ENCODE measurements around the gene LDLRAD4.

The LDLRAD4 gene

DNA sequence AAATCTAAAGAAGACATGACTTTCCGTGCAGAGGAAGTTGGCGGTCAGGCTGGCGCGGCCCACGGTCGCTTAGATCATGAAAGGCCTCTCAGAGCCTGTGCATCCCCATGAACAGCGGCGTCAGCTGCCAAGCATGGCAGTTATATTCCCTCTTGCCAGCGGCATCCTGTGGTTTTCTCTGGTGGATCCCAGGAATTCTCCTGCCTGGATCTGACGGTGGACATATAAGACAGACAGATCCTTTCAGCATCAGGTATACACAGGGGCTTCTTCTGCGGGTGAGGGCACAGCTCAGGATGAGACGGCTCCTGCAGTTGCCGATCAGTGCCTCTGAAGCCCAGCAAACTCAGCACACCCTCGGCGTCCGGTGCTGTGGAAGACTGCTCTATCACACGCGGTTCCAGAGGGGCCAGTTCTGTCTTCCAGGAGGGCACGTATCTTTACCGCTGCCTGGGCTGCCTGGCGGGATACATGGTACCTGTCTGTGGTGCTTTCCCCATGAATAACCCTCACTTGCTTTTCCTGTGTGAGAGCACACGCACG lies 157.8 kb downstream of the LDLRAD4 start:
- CTCF ChIA-PET = no interaction called here
- TF ChIP-seq, protein P1, sequence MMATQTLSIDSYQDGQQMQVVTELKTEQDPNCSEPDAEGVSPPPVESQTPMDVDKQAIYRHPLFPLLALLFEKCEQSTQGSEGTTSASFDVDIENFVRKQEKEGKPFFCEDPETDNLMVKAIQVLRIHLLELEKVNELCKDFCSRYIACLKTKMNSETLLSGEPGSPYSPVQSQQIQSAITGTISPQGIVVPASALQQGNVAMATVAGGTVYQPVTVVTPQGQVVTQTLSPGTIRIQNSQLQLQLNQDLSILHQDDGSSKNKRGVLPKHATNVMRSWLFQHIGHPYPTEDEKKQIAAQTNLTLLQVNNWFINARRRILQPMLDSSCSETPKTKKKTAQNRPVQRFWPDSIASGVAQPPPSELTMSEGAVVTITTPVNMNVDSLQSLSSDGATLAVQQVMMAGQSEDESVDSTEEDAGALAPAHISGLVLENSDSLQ (IDR thresholded peaks at IDR 0.05) = no peak
- POLR2A ChIA-PET = no interaction called here

DNA sequence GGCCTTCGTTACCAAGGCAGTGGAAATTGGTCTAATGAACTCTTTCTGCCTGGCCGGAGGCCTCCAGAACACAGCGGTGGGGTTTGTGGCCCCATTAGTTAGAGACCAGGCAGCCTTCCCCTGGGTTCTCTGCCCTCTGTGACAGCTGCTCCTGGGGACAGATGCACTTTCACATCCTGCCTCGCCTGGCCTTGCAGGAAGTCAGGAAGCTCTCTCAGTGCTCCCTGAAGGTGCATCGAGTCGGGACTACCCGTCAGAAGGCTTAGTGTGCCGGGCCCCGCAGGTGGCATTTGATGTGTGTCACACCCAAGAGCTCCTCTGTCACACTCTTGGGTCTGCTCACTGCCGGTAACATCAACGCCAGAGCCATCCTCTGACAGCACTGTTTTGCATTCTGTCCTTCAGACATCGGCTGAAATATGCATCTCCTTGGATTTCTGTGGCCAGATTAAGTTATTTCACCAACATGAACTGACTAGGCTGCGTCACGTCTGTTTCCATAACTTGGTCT lies 158.3 kb downstream of the LDLRAD4 start:
- no peak for DNase-seq (ENCODE audit: extremely low spot score)
- CTCF ChIA-PET = interaction anchor here (0.6 kb wide), 1 partner anchor 14 kb away, joined by 3 read pairs; no protein-coding TSS in a partner anchor
- TF ChIP-seq, protein P1 (IDR thresholded peaks at IDR 0.05) = no peak
- TF ChIP-seq HDGF (IDR thresholded peaks at IDR 0.05; ENCODE audit: borderline replicate concordance) = no peak
- TF ChIP-seq FOXK2 (IDR thresholded peaks at IDR 0.05) = no peak
- TF ChIP-seq SUZ12 (IDR thresholded peaks at IDR 0.05) = no peak
- TF ChIP-seq SP1 (IDR thresholded peaks at IDR 0.05) = no peak
- no peak for TF ChIP-seq ELF4 (IDR thresholded peaks at IDR 0.05)
- no peak for TF ChIP-seq TARDBP (IDR thresholded peaks at IDR 0.05)
- no peak for TF ChIP-seq NFRKB (IDR thresholded peaks at IDR 0.05)
- no peak for TF ChIP-seq ARNT (IDR thresholded peaks at IDR 0.05)
- no peak for TF ChIP-seq CTBP1 (IDR thresholded peaks at IDR 0.05; ENCODE audit: borderline replicate concordance)
- no peak for TF ChIP-seq ZNF384 (IDR thresholded peaks at IDR 0.05)
- TF ChIP-seq L3MBTL2 (conservative IDR thresholded peaks at IDR 0.05) = no peak
- no peak for TF ChIP-seq BHLHE40 (IDR thresholded peaks at IDR 0.05; ENCODE audit: borderline replicate concordance)
- TF ChIP-seq FOXA1 (IDR thresholded peaks at IDR 0.05) = no peak
- no peak for TF ChIP-seq LEF1 (IDR thresholded peaks at IDR 0.05; ENCODE audit: borderline replicate concordance)
- TF ChIP-seq FOXM1 (IDR thresholded peaks at IDR 0.05; ENCODE audit: borderline replicate concordance) = no peak
- POLR2A ChIA-PET = no interaction called here

More for the DNA sequence above, 157.8 kb downstream of the LDLRAD4 start:
- no peak for DNase-seq (ENCODE audit: extremely low spot score)

DNA sequence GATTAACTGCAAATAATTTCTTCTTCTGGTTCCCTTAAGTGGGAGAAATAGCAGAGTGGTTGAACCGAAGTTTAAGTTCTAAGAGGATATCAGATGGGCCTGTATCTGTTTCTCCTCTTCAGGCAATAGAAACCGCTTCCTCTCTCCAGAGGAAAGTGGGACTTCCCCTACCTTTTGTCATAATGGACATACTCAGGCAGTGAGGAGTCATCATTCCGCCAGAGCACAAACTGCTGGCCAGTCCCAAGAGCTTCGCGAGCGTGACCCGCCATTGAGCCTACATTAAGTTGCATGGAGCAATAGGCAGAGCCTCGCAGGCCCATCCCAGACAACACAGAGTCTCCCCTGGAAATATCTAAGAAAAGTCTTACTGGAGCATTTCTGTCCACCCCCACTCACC lies 158.9 kb downstream of the LDLRAD4 start:
- TF ChIP-seq L3MBTL2 (conservative IDR thresholded peaks at IDR 0.05) = no peak
- DNase-seq (ENCODE audit: extremely low spot score) = no peak
- POLR2A ChIA-PET = no interaction called here
- CTCF ChIA-PET = interaction anchor here (0.6 kb wide), 1 partner anchor 15 kb away, joined by 3 read pairs; no protein-coding TSS in a partner anchor

DNA sequence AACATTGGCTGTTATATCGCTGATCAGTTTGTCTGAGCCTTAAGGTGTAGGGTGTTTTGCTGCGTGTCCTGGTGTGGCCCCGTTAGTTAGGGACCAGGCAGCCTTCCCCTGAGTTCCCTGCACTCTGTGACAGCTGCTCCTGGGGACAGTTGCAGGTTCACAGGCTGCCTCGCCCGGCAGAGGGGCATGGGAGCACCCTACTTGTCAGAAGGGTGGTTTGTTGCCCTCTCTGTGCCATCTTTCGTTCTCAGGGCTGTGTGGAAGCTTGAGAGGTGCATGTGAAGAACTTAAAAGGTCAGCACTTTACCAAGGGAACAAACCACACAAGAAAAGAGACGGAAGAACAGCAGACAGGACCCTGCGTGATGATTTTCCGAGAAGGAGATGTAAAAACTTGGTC lies 159.6 kb downstream of the LDLRAD4 start:
- no peak for DNase-seq (ENCODE audit: extremely low spot score)
- POLR2A ChIA-PET = no interaction called here
- CTCF ChIA-PET = interaction anchor here (0.6 kb wide), 1 partner anchor 132 kb away, joined by 3 read pairs; no protein-coding TSS in a partner anchor
- TF ChIP-seq ELF4 (IDR thresholded peaks at IDR 0.05) (no peak), HDGF (IDR thresholded peaks at IDR 0.05; ENCODE audit: borderline replicate concordance) (no peak), LEF1 (IDR thresholded peaks at IDR 0.05; ENCODE audit: borderline replicate concordance) (no peak), FOXM1 (IDR thresholded peaks at IDR 0.05; ENCODE audit: borderline replicate concordance) (no peak), BHLHE40 (IDR thresholded peaks at IDR 0.05; ENCODE audit: borderline replicate concordance) (no peak)
- TF ChIP-seq, protein P1 (IDR thresholded peaks at IDR 0.05) = no peak

DNA sequence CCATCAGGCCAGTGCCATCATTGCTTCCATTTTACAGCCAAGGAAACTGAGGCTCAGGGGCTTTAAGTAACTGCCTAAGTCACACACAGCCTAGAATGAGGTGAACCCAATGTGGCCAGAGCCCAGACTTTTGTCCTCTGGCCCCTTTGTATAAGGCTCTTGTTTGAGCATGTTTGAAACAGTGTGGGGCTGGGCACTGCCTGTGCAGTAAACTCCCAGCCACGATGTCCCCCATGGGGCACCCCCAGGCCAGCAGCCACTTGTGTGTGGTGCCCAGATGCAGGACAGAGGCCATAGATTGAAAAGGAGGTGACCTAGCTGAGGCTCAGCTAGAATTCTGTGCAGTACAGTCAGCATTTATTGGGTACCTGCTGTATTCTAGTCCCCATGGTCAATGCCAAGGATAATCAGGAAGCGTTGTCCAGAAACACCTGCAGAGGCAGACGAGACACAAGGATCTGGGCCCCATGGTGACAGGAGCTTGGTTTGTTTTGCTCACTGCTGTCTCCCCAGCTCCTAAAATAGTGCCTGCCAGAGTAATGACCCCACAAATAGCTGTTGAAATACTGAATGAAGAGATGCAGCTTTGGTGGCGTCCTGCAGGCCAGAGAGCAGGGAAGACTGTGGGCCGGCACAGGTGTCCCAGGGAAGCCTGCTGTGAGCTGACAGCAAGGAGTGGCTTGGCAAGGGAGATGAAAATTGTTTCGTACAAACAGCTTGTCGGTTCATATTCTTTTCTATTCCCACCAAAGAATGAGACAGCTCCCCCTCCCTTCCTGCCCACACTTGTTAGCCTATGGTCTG lies 160.7 kb downstream of the LDLRAD4 start:
- ChIA-PET POLR2A (no interaction called here), CTCF (no interaction called here)
- TF ChIP-seq HDGF (IDR thresholded peaks at IDR 0.05; ENCODE audit: borderline replicate concordance) (no peak), BHLHE40 (IDR thresholded peaks at IDR 0.05; ENCODE audit: borderline replicate concordance) (no peak), ARNT (IDR thresholded peaks at IDR 0.05) (no peak), SUZ12 (IDR thresholded peaks at IDR 0.05) (no peak)
- no peak for DNase-seq (ENCODE audit: extremely low spot score)

DNA sequence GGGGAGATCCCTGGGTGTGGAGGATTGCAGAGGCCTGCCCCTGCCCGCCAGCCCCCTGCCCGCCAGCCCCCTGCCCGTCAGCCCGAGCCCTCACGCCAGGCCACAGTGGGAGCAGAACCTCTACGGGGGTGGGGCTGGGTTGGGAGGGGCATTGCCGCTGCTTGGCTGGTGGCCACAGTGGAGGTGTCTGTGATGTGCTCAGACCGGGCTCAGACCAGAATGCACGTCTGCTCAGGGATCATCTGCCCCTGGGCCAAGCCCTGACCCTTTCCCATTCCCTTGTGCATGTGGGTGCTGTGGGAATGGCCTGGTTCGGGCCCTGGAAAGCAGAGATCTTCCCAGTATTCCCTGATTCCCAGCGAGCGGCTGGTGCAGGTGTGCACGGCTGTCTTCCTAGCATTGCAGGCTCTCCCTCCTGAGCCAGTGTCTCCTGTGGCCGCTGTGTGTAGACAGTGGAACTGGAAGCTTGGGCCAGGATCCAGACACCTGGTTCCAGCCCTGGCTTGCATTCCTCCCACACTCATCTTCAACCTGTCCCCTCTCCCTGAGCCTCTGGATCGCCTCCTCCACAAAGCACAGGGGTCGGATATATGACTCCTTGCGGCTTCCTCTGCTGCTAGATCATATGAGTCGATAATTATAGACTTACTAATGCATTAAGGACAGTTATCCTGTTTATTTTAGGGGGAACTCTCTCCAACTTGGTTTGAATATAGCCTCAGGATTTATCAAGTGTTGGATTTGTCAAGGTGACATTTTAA lies 161.6 kb downstream of the LDLRAD4 start:
- CTCF ChIA-PET = no interaction called here
- no peak for DNase-seq (ENCODE audit: extremely low spot score)
- TF ChIP-seq CTBP1 (IDR thresholded peaks at IDR 0.05; ENCODE audit: borderline replicate concordance) = no peak
- TF ChIP-seq LEF1 (IDR thresholded peaks at IDR 0.05; ENCODE audit: borderline replicate concordance) = no peak
- TF ChIP-seq BHLHE40 (IDR thresholded peaks at IDR 0.05; ENCODE audit: borderline replicate concordance) = no peak
- TF ChIP-seq FOXA1 (IDR thresholded peaks at IDR 0.05) = no peak
- no peak for TF ChIP-seq SUZ12 (IDR thresholded peaks at IDR 0.05)
- TF ChIP-seq HDGF (IDR thresholded peaks at IDR 0.05; ENCODE audit: borderline replicate concordance) = no peak
- TF ChIP-seq FOXK2 (IDR thresholded peaks at IDR 0.05) = no peak
- no peak for TF ChIP-seq FOXM1 (IDR thresholded peaks at IDR 0.05; ENCODE audit: borderline replicate concordance)
- TF ChIP-seq TARDBP (IDR thresholded peaks at IDR 0.05) = no peak
- TF ChIP-seq ARNT (IDR thresholded peaks at IDR 0.05) = no peak
- TF ChIP-seq NFRKB (IDR thresholded peaks at IDR 0.05) = no peak
- TF ChIP-seq L3MBTL2 (conservative IDR thresholded peaks at IDR 0.05) = no peak
- POLR2A ChIA-PET = no interaction called here

Data from HEK293T (cell line).